Fibroblast of lung (primary cell): ENCODE data around the gene AMER2. TPM values are rescaled to one million over a fixed set of nuclear protein-coding genes. Genes with fewer than 3 reads are reported as not detected.
A peak's percentile ranks its signal among the peaks of the same experiment; 100 is the strongest.

Experiments used
- DNase-seq, 2 donors: peaks; one replicate each; pipeline versions ENCODE4 v3.0.0 to v3.0.0-alpha.2; 2010; ENCODE audit warnings: low read depth in 2 of 2
- H2AFZ ChIP-seq: 2 replicates; pipeline ENCODE4 v1.5.1; 2012; ENCODE audit warnings: low read length, control low read depth, inconsistent platforms
- H3K27ac ChIP-seq: 2 replicates; pipeline ENCODE4 v1.5.1; 2011; ENCODE audit warnings: low read length, control low read depth; ENCODE audit not compliant: insufficient read depth
- H3K27me3 ChIP-seq: 2 replicates; pipeline ENCODE4 v1.5.1; 2011; ENCODE audit warnings: mild to moderate bottlenecking, low read length; ENCODE audit not compliant: control insufficient read depth, insufficient read depth
- H3K36me3 ChIP-seq: 2 replicates; pipeline ENCODE4 v1.5.1; 2011; ENCODE audit warnings: low read length; ENCODE audit not compliant: control insufficient read depth, insufficient read depth
- H3K4me1 ChIP-seq: 2 replicates; pipeline ENCODE4 v1.5.1; 2011; ENCODE audit warnings: low read length; ENCODE audit not compliant: control insufficient read depth, insufficient read depth; ENCODE audit errors: extremely low read depth
- H3K4me2 ChIP-seq: 2 replicates; pipeline ENCODE4 v1.5.1; 2011; ENCODE audit warnings: low read length, control low read depth; ENCODE audit not compliant: insufficient read depth; ENCODE audit errors: extremely low read depth
- H3K4me3 ChIP-seq, 4 experiments: fragments of 200-600 bp in 1 of 4; sonication (generic) in 1 of 4; replicated peaks in 1 of 4; 2 replicates each; pipeline ENCODE4 v1.5.1; 2011 to 2016; ENCODE audit warnings: low read length in 4 of 4, low read depth in 3 of 4, mild to moderate bottlenecking in 3 of 4, control low read depth in 2 of 4, inconsistent platforms in 1 of 4, mixed read lengths in 1 of 4; ENCODE audit not compliant: insufficient read depth in 1 of 4; ENCODE audit errors: control extremely low read depth in 1 of 4
- H3K79me2 ChIP-seq: 2 replicates; pipeline ENCODE4 v1.5.1; 2012; ENCODE audit warnings: mild to moderate bottlenecking, low read length, inconsistent platforms; ENCODE audit not compliant: control insufficient read depth, insufficient read depth
- H3K9ac ChIP-seq: 2 replicates; pipeline ENCODE4 v1.5.1; 2011; ENCODE audit warnings: mild to moderate bottlenecking, low read length, control low read depth; ENCODE audit not compliant: insufficient read depth
- H3K9me3 ChIP-seq: 2 replicates; pipeline ENCODE4 v1.5.1; 2012; ENCODE audit warnings: low read depth, low read length; ENCODE audit not compliant: control insufficient read depth, insufficient read depth
- H4K20me1 ChIP-seq: 2 replicates; pipeline ENCODE4 v1.5.1; 2011; ENCODE audit warnings: low read length; ENCODE audit not compliant: control insufficient read depth, insufficient read depth; ENCODE audit errors: extremely low read depth
- EZH2 ChIP-seq: IDR thresholded peaks from 2 replicates; pipeline ENCODE4 v1.5.1; 2012; ENCODE audit warnings: low read length, control low read depth, mild to moderate bottlenecking; ENCODE audit errors: missing control alignments
- polyA plus RNA-seq, 2 donors: library from polyadenylated mRNA; depleted of rRNA in 1 of 2; stranded (reverse) in 1 of 2; unstranded in 1 of 2; fragments of >200 nt; gene quantifications; 2 replicates each; pipeline ENCODE4 v1.2.1, GENCODE V29; 2011 to 2012; ENCODE audit warnings: missing spikeins in 1 of 2
- total RNA-seq: library from RNA; depleted of rRNA; stranded (reverse); fragments of >200 nt; gene quantifications from 2 replicates; pipeline ENCODE4 v1.2.1, GENCODE V29; 2014
- TF ChIP-seq, protein P1 (sequence below), 2 donors: IDR thresholded peaks in 1 of 2; conservative IDR thresholded peaks in 1 of 2; 1 replicate in 1 of 2; 2 replicates in 1 of 2; pipeline ENCODE4 v1.5.1; 2011 to 2012; ENCODE audit warnings: low read length in 2 of 2, control low read depth in 1 of 2, inconsistent platforms in 1 of 2, low read depth in 1 of 2, mild to moderate bottlenecking in 1 of 2

Gene AMER2
- total and polyA plus RNA-seq, 2 donors (not counting 1 experiment from before 2014, with no cell fraction given), result under 0.01 TPM; not detected in 1

DNA sequence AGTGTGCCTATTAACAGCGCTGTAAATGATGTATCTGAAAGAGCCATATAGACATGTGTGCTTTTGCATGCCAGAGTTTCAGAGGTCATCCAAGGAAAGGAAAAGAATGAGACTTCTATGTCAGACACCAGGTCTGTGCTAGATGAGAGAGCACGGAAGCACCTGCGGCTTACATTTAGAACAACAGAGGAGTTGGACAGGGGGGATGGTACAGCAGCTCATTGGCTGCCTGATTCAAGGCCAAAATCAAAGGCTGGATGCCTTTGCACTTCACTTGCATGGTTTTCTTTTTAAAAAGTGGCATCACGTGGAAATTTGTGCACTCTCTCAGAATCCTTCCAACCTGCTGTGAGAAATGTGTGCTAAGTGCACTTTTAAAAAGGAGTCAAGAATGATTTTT, 32.8 kb upstream of the AMER2 start:
- peaks cover 3% of the 10 kb centered on the region for H3K27me3 ChIP-seq
- H3K27ac ChIP-seq, result no peak overlapping the region
- H4K20me1 ChIP-seq, result no peaks in the 10 kb centered on the region
- no peaks in the 10 kb centered on the region for H3K9me3 ChIP-seq
- no peak overlapping the region for H3K4me2 ChIP-seq
- DNase-seq, result no peak
- no peaks in the 10 kb centered on the region for H3K79me2 ChIP-seq
- H3K4me1 ChIP-seq, result no peaks in the 10 kb centered on the region
- H3K36me3 ChIP-seq, result no peaks in the 10 kb centered on the region
- no peak overlapping the region for H3K9ac ChIP-seq
- H3K4me3 ChIP-seq, result no peak overlapping the region
- TF ChIP-seq EZH2, result no peak
- TF ChIP-seq, protein P1, sequence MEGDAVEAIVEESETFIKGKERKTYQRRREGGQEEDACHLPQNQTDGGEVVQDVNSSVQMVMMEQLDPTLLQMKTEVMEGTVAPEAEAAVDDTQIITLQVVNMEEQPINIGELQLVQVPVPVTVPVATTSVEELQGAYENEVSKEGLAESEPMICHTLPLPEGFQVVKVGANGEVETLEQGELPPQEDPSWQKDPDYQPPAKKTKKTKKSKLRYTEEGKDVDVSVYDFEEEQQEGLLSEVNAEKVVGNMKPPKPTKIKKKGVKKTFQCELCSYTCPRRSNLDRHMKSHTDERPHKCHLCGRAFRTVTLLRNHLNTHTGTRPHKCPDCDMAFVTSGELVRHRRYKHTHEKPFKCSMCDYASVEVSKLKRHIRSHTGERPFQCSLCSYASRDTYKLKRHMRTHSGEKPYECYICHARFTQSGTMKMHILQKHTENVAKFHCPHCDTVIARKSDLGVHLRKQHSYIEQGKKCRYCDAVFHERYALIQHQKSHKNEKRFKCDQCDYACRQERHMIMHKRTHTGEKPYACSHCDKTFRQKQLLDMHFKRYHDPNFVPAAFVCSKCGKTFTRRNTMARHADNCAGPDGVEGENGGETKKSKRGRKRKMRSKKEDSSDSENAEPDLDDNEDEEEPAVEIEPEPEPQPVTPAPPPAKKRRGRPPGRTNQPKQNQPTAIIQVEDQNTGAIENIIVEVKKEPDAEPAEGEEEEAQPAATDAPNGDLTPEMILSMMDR (conservative IDR thresholded peaks at IDR 0.05 in 1 of 2, IDR thresholded peaks at IDR 0.05 in 1 of 2; ENCODE audit: low read depth in 1 of 2, low read length in 2 of 2), result no peak
- no peak overlapping the region for H2AFZ ChIP-seq

DNA sequence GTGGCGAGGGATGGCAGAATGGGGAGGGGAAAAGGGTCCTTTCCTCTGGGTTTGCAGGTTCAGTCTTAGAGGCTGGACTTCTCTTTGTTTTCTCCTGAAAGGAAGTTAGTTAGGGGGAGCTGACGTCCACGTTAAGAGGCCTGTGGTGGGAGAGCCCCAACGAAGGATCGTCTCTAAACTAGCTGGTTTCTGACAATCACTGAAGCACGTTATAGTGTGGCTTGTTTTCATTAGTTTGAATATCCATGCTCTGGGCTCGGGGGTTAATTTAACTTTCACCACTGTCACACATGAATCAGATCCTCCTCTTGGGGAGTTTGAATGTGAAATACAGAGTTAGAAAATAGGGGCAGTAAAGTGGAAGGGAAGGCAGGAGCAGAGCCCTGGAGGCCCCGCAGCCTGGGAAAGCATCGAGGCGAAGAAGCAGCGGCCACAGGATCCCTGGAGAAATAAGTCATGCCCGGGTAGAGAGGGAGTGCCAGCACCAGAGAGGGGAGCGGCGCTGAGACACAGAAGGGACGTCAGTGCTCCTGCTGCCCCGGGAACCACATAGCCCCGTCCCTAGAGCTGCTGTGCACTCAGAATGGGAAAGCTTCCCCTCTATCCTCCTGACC, 31.1 kb upstream of the AMER2 start:
- Histone ChIP-seq H3K27me3 (peaks cover 3% of the 10 kb centered on the region), H3K27ac (no peak overlapping the region), H2AFZ (no peak overlapping the region), H3K36me3 (no peaks in the 10 kb centered on the region), H3K9ac (no peak overlapping the region), H3K4me3 (no peak overlapping the region), H4K20me1 (no peaks in the 10 kb centered on the region), H3K9me3 (no peaks in the 10 kb centered on the region), H3K4me1 (no peaks in the 10 kb centered on the region), H3K79me2 (no peaks in the 10 kb centered on the region), H3K4me2 (no peak overlapping the region)
- no peak for DNase-seq
- TF ChIP-seq, protein P1 (conservative IDR thresholded peaks at IDR 0.05 in 1 of 2, IDR thresholded peaks at IDR 0.05 in 1 of 2; ENCODE audit: low read depth in 1 of 2, low read length in 2 of 2), result no peak
- no peak for TF ChIP-seq EZH2

DNA sequence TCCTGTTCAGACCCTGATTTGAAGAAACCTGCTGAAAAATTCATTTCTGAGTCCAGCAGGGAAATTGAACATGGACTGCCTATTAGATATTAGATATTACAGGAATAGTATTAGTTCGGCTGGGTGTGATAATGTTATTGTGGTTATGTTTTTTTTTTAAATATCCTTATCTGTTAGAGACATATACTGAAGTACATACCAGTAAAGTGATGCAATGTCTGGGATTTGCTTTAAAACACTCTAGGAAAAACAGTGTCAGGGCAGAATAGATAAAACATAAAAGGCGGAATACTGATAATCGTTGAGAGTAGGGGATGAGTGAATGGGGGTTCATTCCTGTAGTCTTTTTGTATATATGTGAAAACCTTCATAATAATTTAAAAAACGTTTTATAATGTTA, 28.7 kb upstream of the AMER2 start:
- TF ChIP-seq, protein P1 (conservative IDR thresholded peaks at IDR 0.05 in 1 of 2, IDR thresholded peaks at IDR 0.05 in 1 of 2; ENCODE audit: low read depth in 1 of 2, low read length in 2 of 2), result no peak
- no peak for TF ChIP-seq EZH2
- Histone ChIP-seq H3K27ac (no peak overlapping the region), H3K9ac (no peak overlapping the region), H2AFZ (no peak overlapping the region), H3K27me3 (peaks cover 3% of the 10 kb centered on the region), H4K20me1 (no peaks in the 10 kb centered on the region), H3K4me2 (no peak overlapping the region), H3K36me3 (no peaks in the 10 kb centered on the region), H3K79me2 (no peaks in the 10 kb centered on the region), H3K4me3 (no peak overlapping the region), H3K4me1 (no peaks in the 10 kb centered on the region), H3K9me3 (no peaks in the 10 kb centered on the region)
- peak in 1 of 2 donors; percentile 60 for DNase-seq
